NCI-H524 (cell line): ENCODE data around the gene ATF7IP.
A peak's percentile ranks its signal among the peaks of the same experiment; 100 is the strongest.
"Not testable (repeated sequence)": the region's sequence is repeated elsewhere in the genome, so short reads cannot be mapped to it uniquely, and the experiment has no call there.

Experiments used
- DNase-seq, 2 experiments: peaks; one replicate each; lab custom pipeline; 2025; lab: John Stamatoyannopoulos, UW

The ATF7IP gene

GRCh38 chr12:14365294-14366208 lies at the start of gene ATF7IP:
ATF7IP (plus strand) TSS chr12:14365682; CDS start chr12:14423916, 58,234 bp downstream.
- DNase-seq, result peak; percentile 93 to 98

- DNase-seq, result no peak
These were observed 47.9 kb upstream of the ATF7IP start for GRCh38 chr12:14317362-14318146.

- DNase-seq, result not testable (repeated sequence)
These were observed 45.6 kb upstream of the ATF7IP start for GRCh38 chr12:14319704-14320427.

- peak in 1 of 2 experiments; percentile 2 for DNase-seq
These were observed 43.1 kb upstream of the ATF7IP start for GRCh38 chr12:14322403-14322802.

GRCh38 chr12:14325716-14326343 lies 39.7 kb upstream of the ATF7IP start:
- no peak for DNase-seq

- no peak for DNase-seq
These were observed 38.8 kb upstream of the ATF7IP start for GRCh38 chr12:14326699-14327098.

GRCh38 chr12:14327711-14328110 lies 37.8 kb upstream of the ATF7IP start:
- DNase-seq, result no peak

- no peak for DNase-seq
These were observed 33.0 kb upstream of the ATF7IP start for GRCh38 chr12:14332482-14332881.

- no peak for DNase-seq
These were observed 25.1 kb upstream of the ATF7IP start for GRCh38 chr12:14340371-14340770.

- not testable (repeated sequence) for DNase-seq
These were observed 14.0 kb upstream of the ATF7IP start for GRCh38 chr12:14351524-14351923.

- not testable (repeated sequence) for DNase-seq
These were observed 13.4 kb upstream of the ATF7IP start for GRCh38 chr12:14352066-14352465.

- DNase-seq, result not testable (repeated sequence)
These were observed 10.8 kb upstream of the ATF7IP start for GRCh38 chr12:14354665-14355064.

GRCh38 chr12:14356147-14356546 lies 9.3 kb upstream of the ATF7IP start:
- no peak for DNase-seq

- DNase-seq, result no peak
These were observed 8.0 kb upstream of the ATF7IP start for GRCh38 chr12:14357486-14357885.

GRCh38 chr12:14362352-14362751 lies 3.1 kb upstream of the ATF7IP start:
- DNase-seq, result no peak

- DNase-seq, result no peak
These were observed 755 bp upstream of the ATF7IP start for GRCh38 chr12:14364583-14365271.

- DNase-seq, result peak in 1 of 2 experiments; percentile 20
These were observed 942 bp downstream of the ATF7IP start for GRCh38 chr12:14366209-14367039.

GRCh38 chr12:14367040-14367661 lies 1.7 kb downstream of the ATF7IP start:
- no peak for DNase-seq

- DNase-seq, result no peak
These were observed 3.8 kb downstream of the ATF7IP start for GRCh38 chr12:14369311-14369710.

GRCh38 chr12:14373217-14373616 lies 7.7 kb downstream of the ATF7IP start:
- no peak for DNase-seq
